Measurements from ENCODE around the gene ITPK1. TPM values are rescaled to one million over a fixed set of nuclear protein-coding genes. Genes with fewer than 3 reads are reported as not detected.

Gene ITPK1
- polyA plus RNA-seq, 2 of the 4 experiments (the other 2 are of a cell fraction), result 46.2 to 47.0 TPM

- ChIA-PET POLR2A (no interaction called here), CTCF (interaction anchor here (0.6 to 1.7 kb wide), 3 partner anchors 8 to 108 kb away, joined by 3 to 4 read pairs (median 4); no protein-coding TSS in a partner anchor)
- DNase-seq (ENCODE audit: low read depth in 1 of 2, low spot score in 1 of 2), result no peak
- Histone ChIP-seq H3K27ac (peak overlapping the region; percentile 88 to 95; a peak in 5 of 6 replicates), H3K4me2 (no peak overlapping the region), H3K4me1 (peaks cover 84% of the 10 kb centered on the region), H3K4me3 (no peak overlapping the region), H3K9me3 (no peaks in the 10 kb centered on the region)
- FAIRE-seq, result no peak
- TF ChIP-seq POLR2AphosphoS2 (conservative IDR thresholded peaks at IDR 0.05; ENCODE audit: low read length), result no peak
- TF ChIP-seq ESRRA (IDR thresholded peaks at IDR 0.05; ENCODE audit: borderline replicate concordance, low read length), result no peak
- no peak for TF ChIP-seq SMC3 (IDR thresholded peaks at IDR 0.05)
- TF ChIP-seq JUNB (IDR thresholded peaks at IDR 0.05), result no peak
- no peak for TF ChIP-seq NPAS2 (CRISPR knock-in tag; IDR thresholded peaks at IDR 0.05; ENCODE audit: borderline replicate concordance)
- TF ChIP-seq ELK1 (IDR thresholded peaks at IDR 0.05; ENCODE audit: low read depth, low read length), result no peak
- no peak for TF ChIP-seq RFX5 (IDR thresholded peaks at IDR 0.05)
- no peak for TF ChIP-seq PHF8 (IDR thresholded peaks at IDR 0.05; ENCODE audit: borderline replicate concordance, low read depth)
- TF ChIP-seq JUN (IDR thresholded peaks at IDR 0.05), result no peak
- TF ChIP-seq TFCP2L1 (CRISPR knock-in tag; IDR thresholded peaks at IDR 0.05), result no peak
- no peak for TF ChIP-seq TP53 (CRISPR knock-in tag; IDR thresholded peaks at IDR 0.05)
- no peak for TF ChIP-seq HOXA7 (CRISPR knock-in tag; IDR thresholded peaks at IDR 0.05)
- no peak for TF ChIP-seq ZNF302 (CRISPR knock-in tag; IDR thresholded peaks at IDR 0.05)
- no peak for TF ChIP-seq EP300 (IDR thresholded peaks at IDR 0.05)
- ATAC-seq, result no peak
- WGBS (ENCODE audit: missing lambda C conversion rate), result 92% methylated on average over 13 of the region's 16 CpGs
Measured at GRCh38 chr14:93045965-93046704, 69.6 kb downstream of the ITPK1 start.

DNA sequence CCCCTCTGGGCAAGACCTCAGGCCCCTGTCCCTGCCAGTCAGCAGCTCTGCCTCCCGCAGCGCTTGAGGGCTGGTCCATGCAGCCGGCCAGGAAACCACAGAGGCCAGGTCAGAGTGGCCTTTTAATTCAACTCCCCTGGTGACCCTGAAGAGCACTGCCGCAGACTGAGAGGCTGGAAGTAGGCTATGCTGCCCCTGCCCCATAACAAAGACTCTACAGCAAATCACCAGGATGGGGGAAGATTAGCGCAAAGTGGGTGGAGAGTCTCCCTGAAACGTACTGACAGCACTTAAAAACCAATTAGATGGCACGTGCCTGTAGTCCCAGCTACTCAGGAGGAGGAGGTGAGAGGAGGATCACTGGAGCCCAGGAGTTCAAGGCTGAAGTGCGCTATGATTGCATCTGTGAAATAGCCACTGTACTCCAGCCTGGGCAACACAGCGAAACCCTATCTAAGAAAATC is 70.5 kb downstream of the ITPK1 start:
- ChIA-PET POLR2A (no interaction called here), CTCF (no interaction called here)
- Histone ChIP-seq H3K4me1 (peaks cover 86% of the 10 kb centered on the region), H3K4me2 (peak overlapping the region; percentile 79; the same call in 2 of the 3 replicates), H3K9me3 (no peaks in the 10 kb centered on the region), H3K4me3 (no peak overlapping the region), H3K27ac (peak overlapping the region; percentile 88 to 95)
- ATAC-seq (no peak), FAIRE-seq (no peak), DNase-seq (ENCODE audit: low read depth in 1 of 2, low spot score in 1 of 2) (no peak)
- WGBS (ENCODE audit: missing lambda C conversion rate), result 85% methylated on average over 9 of the region's 9 CpGs
- no peak for TF ChIP-seq ZC3H11A (IDR thresholded peaks at IDR 0.05)
- TF ChIP-seq NPAS2 (CRISPR knock-in tag; IDR thresholded peaks at IDR 0.05; ENCODE audit: borderline replicate concordance), result no peak
- no peak for TF ChIP-seq EHMT2 (IDR thresholded peaks at IDR 0.05; ENCODE audit: low read depth)
- TF ChIP-seq FOXS1 (CRISPR knock-in tag; IDR thresholded peaks at IDR 0.05), result no peak
- no peak for TF ChIP-seq RAD21 (conservative IDR thresholded peaks at IDR 0.05 in 1 of 2, IDR thresholded peaks at IDR 0.05 in 1 of 2)
- no peak for TF ChIP-seq GATA3 (IDR thresholded peaks at IDR 0.05; ENCODE audit: borderline replicate concordance)
- TF ChIP-seq RARB (CRISPR knock-in tag; IDR thresholded peaks at IDR 0.05), result no peak
- TF ChIP-seq POLR2A (IDR thresholded peaks at IDR 0.05; ENCODE audit: low read length), result no peak
- TF ChIP-seq ELK1 (IDR thresholded peaks at IDR 0.05; ENCODE audit: low read depth, low read length), result no peak
- no peak for TF ChIP-seq HOXB5 (CRISPR knock-in tag; IDR thresholded peaks at IDR 0.05)
- no peak for TF ChIP-seq MAX (IDR thresholded peaks at IDR 0.05)
- TF ChIP-seq CTCF (IDR thresholded peaks at IDR 0.05), result no peak
- TF ChIP-seq HOXA7 (CRISPR knock-in tag; IDR thresholded peaks at IDR 0.05), result no peak
- no peak for TF ChIP-seq FOSL2 (IDR thresholded peaks at IDR 0.05)
- TF ChIP-seq FOSL2 (CRISPR knock-in tag; IDR thresholded peaks at IDR 0.05), result no peak
